Osteoblast (primary cell): ENCODE measurements around the gene RNASEH2A. TPM values are rescaled to one million over a fixed set of nuclear protein-coding genes. Genes with fewer than 3 reads are reported as not detected.

Source experiments
- DNase-seq: peaks from one replicate; pipeline ENCODE4 v3.0.0; 2011; ENCODE audit warnings: low spot score, mixed read lengths; ENCODE audit not compliant: insufficient read length; ENCODE audit errors: missing footprints
- H2AFZ ChIP-seq: 2 replicates; pipeline ENCODE4 v1.6.0; 2011; ENCODE audit warnings: mild to moderate bottlenecking, low read length
- H3K27ac ChIP-seq: 2 replicates; pipeline ENCODE4 v1.5.1; 2011; ENCODE audit warnings: mild to moderate bottlenecking, low read depth, low read length, moderate library complexity
- H3K27me3 ChIP-seq: 2 replicates; pipeline ENCODE4 v1.6.0; 2012; ENCODE audit warnings: mild to moderate bottlenecking, control low read depth, inconsistent platforms, low read length, moderate library complexity; ENCODE audit not compliant: insufficient read depth
- H3K36me3 ChIP-seq: 2 replicates; pipeline ENCODE4 v1.5.1; 2011; ENCODE audit warnings: mild to moderate bottlenecking, low read length, control low read depth, moderate library complexity; ENCODE audit not compliant: insufficient read depth
- H3K4me1 ChIP-seq: 2 replicates; pipeline ENCODE4 v1.5.1; 2011; ENCODE audit warnings: mild to moderate bottlenecking, low read length, control low read depth, moderate library complexity; ENCODE audit not compliant: insufficient read depth
- H3K4me2 ChIP-seq: 2 replicates; pipeline ENCODE4 v1.6.0; 2011; ENCODE audit warnings: mild to moderate bottlenecking, low read length; ENCODE audit not compliant: insufficient read depth
- H3K4me3 ChIP-seq: fragments of 200-600 bp; sonication (generic); 3 replicates; pipeline ENCODE4 v1.5.1; 2012; ENCODE audit warnings: mild to moderate bottlenecking, low read length, inconsistent platforms; ENCODE audit not compliant: insufficient read depth
- H3K79me2 ChIP-seq: 2 replicates; pipeline ENCODE4 v1.6.0; 2012; ENCODE audit warnings: mild to moderate bottlenecking, low read length, control low read depth, inconsistent platforms; ENCODE audit not compliant: insufficient read depth
- H3K9me3 ChIP-seq: 2 replicates; pipeline ENCODE4 v1.5.1; 2011; ENCODE audit warnings: low read depth, low read length, control low read depth
- H4K20me1 ChIP-seq: 2 replicates; pipeline ENCODE4 v1.6.0; 2012; ENCODE audit warnings: mild to moderate bottlenecking, low read length, control low read depth; ENCODE audit not compliant: insufficient read depth
- CTCF ChIP-seq: IDR thresholded peaks from 2 replicates; pipeline ENCODE4 v1.5.1; 2011; ENCODE audit warnings: mild to moderate bottlenecking, low read depth, low read length, moderate library complexity; ENCODE audit errors: extremely low read depth
- total RNA-seq: library from RNA; depleted of rRNA; stranded (reverse); fragments of >200 nt; gene quantifications from 2 replicates; pipeline ENCODE4 v1.2.3, GENCODE V29; 2012

RNASEH2A gene
- total RNA-seq, 1 donor: 7.6 TPM

DNA sequence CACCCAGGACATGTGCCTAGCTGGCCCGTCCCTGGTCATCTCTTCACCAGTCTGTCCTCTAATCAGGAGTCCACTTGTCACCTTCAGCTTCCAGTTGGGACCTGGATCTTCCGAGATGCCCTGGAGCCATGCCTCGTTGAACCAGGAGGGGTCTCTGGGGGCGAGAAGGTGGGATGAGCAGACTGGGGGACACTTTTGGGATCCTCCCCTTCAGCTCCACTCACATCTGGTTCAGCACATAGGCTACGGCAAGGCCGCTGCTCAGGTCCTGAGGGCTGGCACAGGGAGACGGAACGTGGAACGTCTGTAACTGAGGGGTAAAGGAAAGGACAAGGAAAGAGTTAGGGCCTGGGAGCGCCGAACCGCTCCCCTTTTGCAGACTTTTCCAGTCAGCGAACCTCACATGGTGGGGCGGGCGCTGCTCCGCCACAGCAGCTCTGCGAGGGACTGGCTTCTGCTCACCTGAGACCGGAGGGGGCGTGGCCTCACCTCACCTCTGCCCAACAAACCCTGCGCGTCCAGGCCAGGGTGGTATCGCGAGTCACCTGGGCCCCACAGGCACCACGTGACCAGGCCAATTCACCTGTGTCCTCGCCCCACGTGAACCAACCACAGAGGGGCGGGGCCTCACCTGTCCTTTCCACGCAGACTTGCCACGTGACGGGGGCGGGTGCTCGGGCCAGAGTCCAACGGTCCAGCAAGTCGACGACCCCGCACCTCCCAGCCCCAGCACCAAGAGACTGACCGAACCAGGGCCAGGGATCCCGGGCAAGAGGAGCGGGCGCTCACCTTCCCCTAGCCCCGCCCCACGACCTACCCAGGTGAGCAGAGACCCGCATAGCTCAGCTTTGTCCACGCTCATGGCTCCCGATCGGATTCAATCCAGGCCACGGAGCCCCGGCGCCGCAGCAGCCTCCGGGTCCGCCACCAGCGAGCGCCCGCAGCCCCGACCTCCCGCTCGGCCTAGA, 31.5 kb upstream of the RNASEH2A start, which contains the start of gene HOOK2:
HOOK2 (minus strand) TSS at position 965 of the 968 bp plus-strand sequence; CDS start at position 862, 103 bp downstream.
- Histone ChIP-seq H3K79me2 (no peaks in the 10 kb centered on the region), H3K27ac (peak within 1 kb of the TSS; percentile 51), H3K4me1 (peaks cover 36% of the 10 kb centered on the region), H3K9me3 (no peaks in the 10 kb centered on the region), H3K27me3 (no peaks in the 10 kb centered on the region), H3K4me3 (peak within 1 kb of the TSS; percentile 83), H3K36me3 (no peaks in the 10 kb centered on the region), H2AFZ (peak within 1 kb of the TSS; percentile 85), H4K20me1 (no peaks in the 10 kb centered on the region), H3K4me2 (peak within 1 kb of the TSS; percentile 96)
- DNase-seq: peak; percentile 46
- no peak for TF ChIP-seq CTCF

DNA sequence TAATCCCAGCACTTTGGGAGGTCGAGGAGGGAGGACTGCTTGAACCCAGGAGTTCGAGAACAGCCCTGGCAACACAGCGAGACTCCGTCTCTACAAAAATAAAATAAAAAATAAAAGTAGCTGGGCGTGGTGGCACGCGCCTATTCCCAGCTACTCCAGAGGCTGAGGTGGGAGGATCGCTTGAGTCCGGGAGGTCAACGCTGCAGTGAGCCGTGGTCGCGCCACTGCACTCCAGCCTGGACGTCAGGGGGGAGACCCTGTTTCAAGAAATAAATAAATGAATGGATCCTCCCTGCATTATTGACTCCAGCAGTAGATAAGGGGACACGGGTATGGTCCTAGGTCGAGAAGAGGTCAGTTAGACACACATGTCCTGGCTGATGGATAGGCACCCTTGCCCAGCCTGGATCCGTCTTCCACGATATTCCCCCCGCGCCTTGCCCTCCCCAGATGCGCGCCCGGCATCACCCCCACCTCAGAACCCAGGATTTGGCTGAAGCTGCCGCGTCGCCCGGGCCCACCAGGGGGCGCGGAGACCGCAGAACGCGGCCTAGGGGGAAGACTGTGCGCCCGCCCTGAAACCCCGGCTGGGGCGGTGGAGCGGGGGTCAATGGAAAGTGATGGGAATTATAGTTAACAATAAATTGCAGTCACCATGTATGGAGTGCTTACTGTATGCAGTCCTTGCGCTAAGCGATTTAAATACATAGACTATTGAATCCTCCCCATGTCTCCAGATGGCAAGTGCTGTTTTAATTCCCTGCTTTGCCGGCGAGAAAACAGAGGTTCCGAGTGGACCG, 29.0 kb upstream of the RNASEH2A start:
- peak overlapping the region; percentile 84 for H3K4me3 ChIP-seq

GRCh38 chr19:12778017-12778904, 28.1 kb upstream of the RNASEH2A start:
- peak overlapping the region; percentile 98 for H3K27ac ChIP-seq
- no peaks in the 10 kb centered on the region for H3K9me3 ChIP-seq
- no peaks in the 10 kb centered on the region for H3K27me3 ChIP-seq
- peak overlapping the region; percentile 84 for H3K4me3 ChIP-seq
- no peaks in the 10 kb centered on the region for H4K20me1 ChIP-seq
- no peak for TF ChIP-seq CTCF
- DNase-seq: peak; percentile 98
- no peaks in the 10 kb centered on the region for H3K79me2 ChIP-seq
- H3K4me2 ChIP-seq: peak overlapping the region; percentile 100
- H3K36me3 ChIP-seq: no peaks in the 10 kb centered on the region
- H3K4me1 ChIP-seq: peaks cover 42% of the 10 kb centered on the region
- H2AFZ ChIP-seq: peak overlapping the region; percentile 86

More for the DNA sequence above, 29.0 kb upstream of the RNASEH2A start:
- TF ChIP-seq CTCF: peak; percentile 82
- Histone ChIP-seq H3K27me3 (no peaks in the 10 kb centered on the region), H3K36me3 (no peaks in the 10 kb centered on the region), H3K9me3 (no peaks in the 10 kb centered on the region), H3K4me1 (peaks cover 36% of the 10 kb centered on the region), H3K79me2 (no peaks in the 10 kb centered on the region), H4K20me1 (no peaks in the 10 kb centered on the region), H3K4me2 (peak overlapping the region; percentile 100), H3K27ac (peak overlapping the region; percentile 98), H2AFZ (peak overlapping the region; percentile 86)
- peak; percentile 99 for DNase-seq
